Measurements from ENCODE around the gene SHC3.

SHC3 gene

GRCh38 chr9:89204801-89205200 is 26.2 kb upstream of the SHC3 start:
- TF ChIP-seq CTCF (conservative IDR thresholded peaks at IDR 0.05; ENCODE audit: control insufficient read depth, insufficient read depth, low read depth, low read length), result no peak
- no peak overlapping the region for H3K4me3 ChIP-seq (ENCODE audit: control insufficient read depth, low read depth, low read length)
- DNase-seq (ENCODE audit: low read depth), result no peak

DNA sequence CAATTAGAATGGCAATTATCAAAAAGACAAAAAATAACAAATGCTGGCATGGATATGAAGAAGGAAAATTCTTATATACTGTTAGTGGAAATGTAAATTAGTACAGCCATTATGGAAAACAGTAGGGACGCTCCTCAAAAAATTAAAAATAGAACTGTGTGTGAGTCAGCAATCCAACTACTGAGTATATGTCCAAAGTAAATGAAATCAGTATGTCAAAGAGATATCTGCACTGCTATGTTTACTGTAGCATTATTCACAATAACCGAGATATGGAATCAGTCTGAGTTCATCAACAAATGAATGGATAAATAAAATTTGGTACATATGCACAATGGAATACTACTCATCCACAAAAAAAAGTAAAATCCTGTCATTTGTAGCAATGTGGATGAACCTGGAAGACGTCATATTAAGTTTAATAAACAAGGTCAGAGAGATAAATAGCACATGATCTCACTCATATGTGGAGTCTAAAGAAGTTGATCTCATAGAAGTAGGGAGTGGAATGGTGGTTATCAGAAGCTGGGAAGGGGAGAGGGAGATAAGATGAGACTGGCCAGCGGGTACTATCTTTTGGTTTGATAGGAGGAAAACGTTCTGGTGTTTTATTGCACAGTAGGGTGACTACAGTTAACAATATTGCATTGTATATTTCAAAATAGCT is 16.6 kb upstream of the SHC3 start:
- no peak for DNase-seq (ENCODE audit: low read depth)
- H3K4me3 ChIP-seq (ENCODE audit: control insufficient read depth, low read depth, low read length), result no peak overlapping the region
- TF ChIP-seq CTCF (conservative IDR thresholded peaks at IDR 0.05; ENCODE audit: control insufficient read depth, insufficient read depth, low read depth, low read length), result no peak

DNA sequence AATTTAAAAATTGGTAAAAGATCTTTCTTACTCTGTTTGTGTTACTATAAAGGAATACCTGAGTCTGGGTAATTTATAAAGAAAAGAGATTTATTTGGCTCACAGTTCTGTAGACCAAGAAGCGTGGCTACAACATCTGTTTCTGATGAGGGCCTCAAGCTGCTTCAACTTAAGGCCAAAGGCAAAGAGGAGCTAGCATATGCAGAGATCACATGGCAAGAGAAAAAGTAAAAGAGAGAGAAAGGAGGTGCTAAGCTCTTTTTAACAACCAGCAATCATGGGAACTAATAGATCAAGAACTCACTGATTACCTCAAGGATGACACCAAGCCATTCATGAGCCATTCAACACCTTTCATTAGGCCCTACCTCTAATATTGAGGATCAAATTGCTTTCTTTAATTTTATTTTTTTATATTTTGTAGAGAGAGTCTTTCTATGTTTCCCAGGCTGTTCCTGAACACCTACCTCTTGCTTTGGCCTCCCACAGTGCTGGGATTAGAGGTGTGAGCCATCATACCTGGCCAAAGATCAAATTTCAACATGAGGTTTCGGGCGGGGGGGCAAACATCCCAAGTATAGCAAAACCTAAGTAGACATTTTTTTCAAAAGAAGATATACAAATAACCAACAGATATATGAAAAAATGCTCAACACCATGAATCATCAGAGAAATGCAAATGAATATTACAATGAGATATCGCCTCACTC is 16.0 kb upstream of the SHC3 start:
- no peak for TF ChIP-seq CTCF (conservative IDR thresholded peaks at IDR 0.05; ENCODE audit: control insufficient read depth, insufficient read depth, low read depth, low read length)
- no peak overlapping the region for H3K4me3 ChIP-seq (ENCODE audit: control insufficient read depth, low read depth, low read length)
- DNase-seq (ENCODE audit: low read depth), result no peak

- no peak for DNase-seq (ENCODE audit: low read depth)
- TF ChIP-seq CTCF (conservative IDR thresholded peaks at IDR 0.05; ENCODE audit: control insufficient read depth, insufficient read depth, low read depth, low read length), result no peak
- H3K4me3 ChIP-seq (ENCODE audit: control insufficient read depth, low read depth, low read length), result no peak overlapping the region
These were observed 12.4 kb upstream of the SHC3 start for GRCh38 chr9:89191004-89191403.

DNA sequence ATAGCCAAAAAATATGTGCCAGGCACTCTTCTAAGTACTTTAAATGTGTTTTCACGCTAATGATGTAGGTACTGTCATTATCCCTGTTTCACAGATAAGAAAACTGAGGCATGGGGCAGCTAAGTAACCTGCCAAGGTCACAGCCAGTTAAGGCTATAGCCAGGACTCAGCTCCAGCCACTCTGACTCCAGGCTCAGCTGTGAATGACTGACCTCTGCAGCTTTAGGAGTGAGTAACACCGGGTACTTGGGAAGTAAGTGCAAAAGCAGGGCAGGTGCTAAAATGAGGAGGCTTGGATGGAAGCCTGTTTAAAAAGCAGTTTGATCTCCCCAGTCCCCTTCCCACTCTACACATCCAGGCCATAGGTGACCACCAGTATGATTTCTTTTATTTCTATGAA is 10.6 kb upstream of the SHC3 start:
- no peak for DNase-seq (ENCODE audit: low read depth)
- peak; percentile 12 for TF ChIP-seq CTCF (conservative IDR thresholded peaks at IDR 0.05; ENCODE audit: control insufficient read depth, insufficient read depth, low read depth, low read length)
- H3K4me3 ChIP-seq (ENCODE audit: control insufficient read depth, low read depth, low read length), result no peak overlapping the region

DNA sequence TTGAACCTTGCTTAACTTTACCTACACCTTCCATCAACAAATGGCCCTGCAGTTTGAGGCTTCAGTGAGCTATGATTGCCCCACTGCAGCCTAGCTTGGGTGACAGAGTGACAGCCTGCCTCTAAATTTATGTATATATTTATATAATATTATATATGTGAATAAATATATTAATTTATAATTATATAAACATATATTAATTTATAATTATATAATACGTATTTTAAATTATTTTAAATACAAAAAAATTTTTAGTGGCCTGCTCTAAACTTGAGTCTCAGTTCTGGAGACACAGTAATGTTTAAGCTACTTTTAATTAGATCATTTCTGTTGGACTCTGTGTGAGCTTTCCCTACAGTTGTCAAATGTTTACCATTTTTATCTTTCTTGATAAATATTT is 9.3 kb upstream of the SHC3 start:
- TF ChIP-seq CTCF (conservative IDR thresholded peaks at IDR 0.05; ENCODE audit: control insufficient read depth, insufficient read depth, low read depth, low read length), result no peak
- no peak for DNase-seq (ENCODE audit: low read depth)
- no peak overlapping the region for H3K4me3 ChIP-seq (ENCODE audit: control insufficient read depth, low read depth, low read length)

Measured in fibroblast of mammary gland (primary cell).